Urothelium cell line (cell line): ENCODE data around the gene GPD1L.
"Not testable (repeated sequence)": the region's sequence is repeated elsewhere in the genome, so short reads cannot be mapped to it uniquely, and the experiment has no call there.

ENCODE experiments used
- DNase-seq: peaks from one replicate; pipeline ENCODE4 v3.0.0; 2011; ENCODE audit warnings: low spot score, mixed read lengths
- FAIRE-seq: peaks from 2 replicates; lab custom pipeline; 2011; peaks lifted over from hg19 to GRCh38; lab: Jason Lieb, UNC

The GPD1L gene

GRCh38 chr3:32105291-32106131 is 909 bp upstream of the GPD1L start:
- FAIRE-seq (no peak), DNase-seq (no peak)

GRCh38 chr3:32106929-32107362 is 526 bp downstream of the GPD1L start:
- no peak for FAIRE-seq
- DNase-seq, result no peak

DNA sequence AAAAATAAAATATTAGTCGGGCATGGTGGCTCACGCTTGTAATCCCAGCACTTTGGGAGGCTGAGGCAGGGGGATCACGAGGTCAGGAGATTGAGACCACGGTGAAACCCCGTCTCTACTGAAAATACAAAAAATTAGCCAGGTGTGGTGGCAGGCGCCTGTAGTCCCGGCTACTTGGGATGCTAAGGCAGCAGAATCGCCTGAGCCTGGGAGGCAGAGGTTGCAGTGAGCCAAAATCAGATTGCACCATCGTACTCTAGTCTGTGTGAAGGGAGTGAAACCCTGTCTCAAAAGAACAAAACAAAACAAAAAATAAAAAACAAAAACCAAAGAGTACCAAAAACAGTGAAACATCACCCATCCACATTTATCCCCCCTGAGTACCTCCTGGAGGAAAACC is 1.8 kb downstream of the GPD1L start:
- not testable (repeated sequence) for FAIRE-seq, DNase-seq

GRCh38 chr3:32109256-32109655 is 2.8 kb downstream of the GPD1L start:
- FAIRE-seq, result no peak
- no peak for DNase-seq

- DNase-seq, result no peak
- FAIRE-seq, result no peak
These were observed 3.9 kb downstream of the GPD1L start for GRCh38 chr3:32110233-32110760.

- DNase-seq (no peak), FAIRE-seq (no peak)
These were observed 5.1 kb downstream of the GPD1L start for GRCh38 chr3:32111560-32111959.

GRCh38 chr3:32113566-32113965 is 7.1 kb downstream of the GPD1L start:
- FAIRE-seq (no peak), DNase-seq (no peak)

- DNase-seq (no peak), FAIRE-seq (no peak)
These were observed 7.6 kb downstream of the GPD1L start for GRCh38 chr3:32113981-32114545.

- not testable (repeated sequence) for FAIRE-seq, DNase-seq
These were observed 8.3 kb downstream of the GPD1L start for GRCh38 chr3:32114546-32115386.

DNA sequence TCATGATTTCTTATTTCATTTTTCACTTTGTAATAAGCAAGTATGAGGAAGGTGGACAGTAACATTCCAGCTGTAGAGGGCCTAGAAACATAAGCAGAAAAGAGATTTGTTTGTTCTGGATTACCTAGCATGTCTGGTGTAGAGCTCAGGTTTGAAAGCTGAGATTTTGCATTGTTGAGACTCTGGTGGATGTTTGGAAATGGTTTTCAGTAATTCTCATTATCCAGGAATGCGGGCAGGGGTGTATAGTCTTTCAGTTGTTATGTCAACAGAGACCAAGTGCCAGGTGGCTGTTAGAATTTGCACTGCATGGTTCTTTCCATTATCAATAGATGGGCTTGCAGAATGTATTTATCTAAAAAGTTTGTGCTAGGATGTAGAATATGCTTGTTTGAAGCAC is 10.9 kb downstream of the GPD1L start:
- DNase-seq (no peak), FAIRE-seq (no peak)

GRCh38 chr3:32118215-32118614 is 11.8 kb downstream of the GPD1L start:
- no peak for FAIRE-seq

DNA sequence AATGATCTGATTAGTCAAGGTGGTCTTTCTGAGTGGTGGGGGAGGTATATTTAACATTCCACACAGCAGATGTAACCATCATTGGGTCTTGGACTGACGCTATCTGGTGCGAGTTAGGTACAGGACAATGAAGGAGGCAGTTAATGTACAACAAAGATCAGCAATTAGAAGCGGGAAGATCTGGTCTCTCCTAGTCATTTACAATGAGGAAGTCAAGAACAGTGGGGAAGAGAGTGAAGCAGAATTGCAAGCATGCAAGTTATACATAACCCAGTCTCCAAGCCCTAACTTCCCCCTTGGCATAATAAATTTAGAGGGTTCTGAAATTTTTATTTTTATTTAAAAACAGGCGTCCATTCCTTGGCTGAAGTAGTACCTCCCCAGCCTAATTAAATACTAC is 14.1 kb downstream of the GPD1L start:
- DNase-seq (no peak), FAIRE-seq (no peak)

More at GRCh38 chr3:32118215-32118614, 11.8 kb downstream of the GPD1L start:
- DNase-seq, result no peak

GRCh38 chr3:32121137-32121536 is 14.7 kb downstream of the GPD1L start:
- FAIRE-seq (no peak), DNase-seq (no peak)

GRCh38 chr3:32123620-32124019 is 17.2 kb downstream of the GPD1L start:
- FAIRE-seq (no peak), DNase-seq (no peak)

DNA sequence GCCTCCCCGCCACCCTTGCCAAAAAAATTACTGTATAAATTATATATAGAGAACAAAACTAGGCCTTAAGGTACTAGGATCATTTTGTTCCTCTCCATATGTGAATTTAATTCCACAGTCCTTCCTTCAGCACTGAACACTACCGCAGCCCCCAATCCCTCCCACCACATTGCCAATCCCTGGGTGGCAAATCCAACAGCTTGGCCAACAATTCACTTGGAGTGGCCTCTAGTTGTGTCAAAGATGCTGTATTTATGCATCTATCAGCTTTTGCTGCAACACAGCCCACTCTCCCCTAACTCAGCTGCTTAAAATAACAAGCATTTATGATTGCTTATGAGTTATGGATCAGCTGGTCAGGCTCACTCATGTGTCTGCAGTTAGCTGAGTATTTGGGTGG is 18.6 kb downstream of the GPD1L start:
- FAIRE-seq, result no peak
- no peak for DNase-seq

- FAIRE-seq, result no peak
- DNase-seq, result no peak
These were observed 20.0 kb downstream of the GPD1L start for GRCh38 chr3:32126305-32127015.

- DNase-seq (no peak), FAIRE-seq (no peak)
These were observed 20.9 kb downstream of the GPD1L start for GRCh38 chr3:32127219-32127826.

- DNase-seq, result no peak
- FAIRE-seq, result no peak
These were observed 22.5 kb downstream of the GPD1L start for GRCh38 chr3:32128936-32129335.

DNA sequence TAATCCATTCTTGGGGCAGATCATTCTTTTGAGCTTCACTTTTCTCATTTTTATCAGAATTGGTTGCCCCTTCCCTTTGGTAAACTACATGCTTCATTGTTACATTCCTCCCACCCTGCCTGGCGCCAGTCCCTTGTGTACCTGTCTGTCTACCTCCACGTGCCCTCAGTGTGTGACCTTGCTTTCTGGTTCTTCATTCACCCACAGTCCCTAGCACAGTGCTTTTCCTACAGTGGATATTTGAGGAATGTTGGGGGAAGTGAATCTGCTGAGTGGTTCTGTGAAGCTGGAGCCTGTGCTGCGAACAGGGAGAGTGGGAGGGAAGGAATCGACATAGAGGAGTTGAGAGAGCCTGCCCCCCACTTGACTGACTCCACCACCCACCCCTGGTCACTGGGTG is 23.4 kb downstream of the GPD1L start:
- FAIRE-seq, result no peak
- DNase-seq, result no peak

DNA sequence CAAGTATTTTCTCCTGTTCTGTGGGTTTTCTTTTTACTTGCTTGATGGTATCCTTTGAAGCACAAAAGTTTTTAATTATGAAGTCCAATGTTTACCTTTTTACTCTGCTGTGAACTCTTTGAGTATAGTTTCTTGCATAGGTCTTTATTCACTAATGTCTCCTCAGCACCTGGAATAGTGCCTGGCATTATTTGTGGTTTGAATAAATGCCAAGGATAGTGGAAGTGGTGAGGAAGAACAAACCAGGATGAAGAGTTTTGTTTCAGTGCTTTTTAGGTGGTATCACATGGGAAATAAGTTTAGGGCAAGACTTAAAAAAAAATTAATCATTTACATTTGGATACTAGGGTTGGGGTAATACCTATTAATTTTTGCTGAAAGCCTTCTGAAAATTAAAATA is 25.7 kb downstream of the GPD1L start:
- DNase-seq (no peak), FAIRE-seq (no peak)
